ENCODE data around the gene MAP1S.
"Not testable (repeated sequence)": the region's sequence is repeated elsewhere in the genome, so short reads cannot be mapped to it uniquely, and the experiment has no call there.

The MAP1S gene

GRCh38 chr19:17762505-17763229 lies 43.4 kb downstream of the MAP1S start:
- DNase-seq (ENCODE audit: low read depth), result no peak

GRCh38 chr19:17764348-17764747 lies 45.1 kb downstream of the MAP1S start:
- DNase-seq (ENCODE audit: low read depth), result no peak

- DNase-seq (ENCODE audit: low read depth), result no peak
Measured at GRCh38 chr19:17765069-17765618, 45.9 kb downstream of the MAP1S start.

GRCh38 chr19:17766543-17767131 lies 47.4 kb downstream of the MAP1S start:
- no peak for DNase-seq (ENCODE audit: low read depth)

- DNase-seq (ENCODE audit: low read depth), result no peak
Measured at GRCh38 chr19:17767559-17767958, 48.3 kb downstream of the MAP1S start.

GRCh38 chr19:17770613-17771012 lies 51.3 kb downstream of the MAP1S start:
- DNase-seq (ENCODE audit: low read depth), result no peak

GRCh38 chr19:17772172-17772571 lies 52.9 kb downstream of the MAP1S start:
- no peak for DNase-seq (ENCODE audit: low read depth)

- no peak for DNase-seq (ENCODE audit: low read depth)
Measured at GRCh38 chr19:17775245-17775927, 56.1 kb downstream of the MAP1S start.

- DNase-seq (ENCODE audit: low read depth), result no peak
Measured at GRCh38 chr19:17775991-17776803, 56.9 kb downstream of the MAP1S start.

GRCh38 chr19:17777840-17778239 lies 58.6 kb downstream of the MAP1S start:
- not testable (repeated sequence) for DNase-seq (ENCODE audit: low read depth)

GRCh38 chr19:17778251-17778967 lies 59.1 kb downstream of the MAP1S start:
- DNase-seq (ENCODE audit: low read depth), result no peak

- no peak for DNase-seq (ENCODE audit: low read depth)
Measured at GRCh38 chr19:17778968-17779929, 60.0 kb downstream of the MAP1S start.

- no peak for DNase-seq (ENCODE audit: low read depth)
Measured at GRCh38 chr19:17780781-17781180, 61.5 kb downstream of the MAP1S start.

GRCh38 chr19:17783721-17784120 lies 64.4 kb downstream of the MAP1S start:
- not testable (repeated sequence) for DNase-seq (ENCODE audit: low read depth)

Measured in GM04503 (cell line).